GM23248 (cell line): Measurements from ENCODE around the gene INTS7. TPM values are rescaled to one million over a fixed set of nuclear protein-coding genes. Genes with fewer than 3 reads are reported as not detected.

Experiments used
- DNase-seq: peaks from one replicate; pipeline ENCODE4 v3.0.0-alpha.2; 2015
- H2AFZ ChIP-seq: fragments of 200-600 bp; sonication (generic); 2 replicates; pipeline ENCODE4 v1.6.1; 2016; ENCODE audit warnings: antibody characterized with exemption
- H3F3A ChIP-seq: fragments of 200-600 bp; sonication (generic); 2 replicates; pipeline ENCODE4 v1.6.1; 2016; ENCODE audit warnings: mild to moderate bottlenecking, antibody characterized with exemption, mixed run types; ENCODE audit not compliant: insufficient read depth
- H3K27ac ChIP-seq: fragments of 200-600 bp; sonication (generic); 2 replicates; pipeline ENCODE4 v1.5.1; 2016; ENCODE audit warnings: mild to moderate bottlenecking
- H3K27me3 ChIP-seq: fragments of 200-600 bp; sonication (generic); replicated peaks from 2 replicates; pipeline ENCODE4 v1.6.1; 2016; ENCODE audit warnings: mild to moderate bottlenecking; ENCODE audit not compliant: insufficient read depth
- H3K36me3 ChIP-seq: fragments of 200-600 bp; sonication (generic); 2 replicates; pipeline ENCODE4 v1.6.1; 2016; ENCODE audit warnings: low read depth, mild to moderate bottlenecking
- H3K4me1 ChIP-seq: fragments of 200-600 bp; sonication (generic); 2 replicates; pipeline ENCODE4 v1.6.1; 2016; ENCODE audit warnings: mild to moderate bottlenecking; ENCODE audit not compliant: insufficient read depth
- H3K4me2 ChIP-seq: fragments of 200-600 bp; sonication (generic); one replicate; pipeline ENCODE4 v1.6.1; 2016; ENCODE audit warnings: mild to moderate bottlenecking; ENCODE audit not compliant: unreplicated experiment
- H3K4me3 ChIP-seq: fragments of 200-600 bp; sonication (generic); 2 replicates; pipeline ENCODE4 v1.5.1; 2016; ENCODE audit warnings: mild to moderate bottlenecking
- H3K79me2 ChIP-seq: fragments of 200-600 bp; sonication (generic); 2 replicates; pipeline ENCODE4 v1.6.1; 2016; ENCODE audit warnings: mild to moderate bottlenecking; ENCODE audit not compliant: insufficient read depth
- H3K9ac ChIP-seq: fragments of 200-600 bp; sonication (generic); 2 replicates; pipeline ENCODE4 v1.6.1; 2016; ENCODE audit warnings: mild to moderate bottlenecking
- H3K9me2 ChIP-seq: fragments of 200-600 bp; sonication (generic); 2 replicates; pipeline ENCODE4 v1.6.1; 2016; ENCODE audit warnings: mixed run types, mild to moderate bottlenecking, moderate library complexity; ENCODE audit not compliant: insufficient read depth
- H3K9me3 ChIP-seq: fragments of 200-600 bp; sonication (generic); one replicate; pipeline ENCODE4 v1.6.1; 2017; ENCODE audit warnings: low read depth
- H4K20me1 ChIP-seq: fragments of 200-600 bp; sonication (generic); 2 replicates; pipeline ENCODE4 v1.6.0; 2016; ENCODE audit not compliant: insufficient read depth
- EZH2 ChIP-seq: fragments of 200-600 bp; sonication (generic); IDR thresholded peaks from 2 replicates; pipeline ENCODE4 v1.6.1; 2018; ENCODE audit warnings: antibody characterized with exemption, mild to moderate bottlenecking; ENCODE audit not compliant: insufficient read depth, poor library complexity, severe bottlenecking
- EZH2phosphoT487 ChIP-seq: fragments of 200-600 bp; sonication (generic); IDR thresholded peaks from 2 replicates; pipeline ENCODE4 v1.6.1; 2018; ENCODE audit warnings: antibody characterized with exemption, moderate library complexity, mild to moderate bottlenecking, low read depth; ENCODE audit not compliant: insufficient read depth
- WGBS, 2 experiments: methylation state at CpG; one replicate each; pipeline ENCODE4 v1.1.6; 2015 to 2017; ENCODE audit warnings: low lambda C conversion rate in 2 of 2, low coverage in 1 of 2; ENCODE audit errors: missing lambda C conversion rate in 2 of 2; 5-methylcytosine and 5-hydroxymethylcytosine counted together
- in situ Hi-C: fragments of 300-500 bp; cut with MboI; formaldehyde crosslinking; loops from 2 replicates; pipeline ENCODE4 v1.15.0; 2020
- polyA plus RNA-seq: library from polyadenylated mRNA; unstranded; fragments of >200 nt; fragmentation: Nextera tagmentation; extraction: Ambion mirVana; gene quantifications from 2 replicates; pipeline ENCODE4 v1.2.1, GENCODE V29; 2016
- total RNA-seq: library from RNA; depleted of rRNA; stranded (reverse); fragments of >200 nt; shearing (Covaris generic); gene quantifications from 2 replicates; pipeline ENCODE4 v1.2.3, GENCODE V29; 2014

INTS7 gene
- total and polyA plus RNA-seq, 2 experiments from 2014 or later: 9.8 to 12.1 TPM

DNA sequence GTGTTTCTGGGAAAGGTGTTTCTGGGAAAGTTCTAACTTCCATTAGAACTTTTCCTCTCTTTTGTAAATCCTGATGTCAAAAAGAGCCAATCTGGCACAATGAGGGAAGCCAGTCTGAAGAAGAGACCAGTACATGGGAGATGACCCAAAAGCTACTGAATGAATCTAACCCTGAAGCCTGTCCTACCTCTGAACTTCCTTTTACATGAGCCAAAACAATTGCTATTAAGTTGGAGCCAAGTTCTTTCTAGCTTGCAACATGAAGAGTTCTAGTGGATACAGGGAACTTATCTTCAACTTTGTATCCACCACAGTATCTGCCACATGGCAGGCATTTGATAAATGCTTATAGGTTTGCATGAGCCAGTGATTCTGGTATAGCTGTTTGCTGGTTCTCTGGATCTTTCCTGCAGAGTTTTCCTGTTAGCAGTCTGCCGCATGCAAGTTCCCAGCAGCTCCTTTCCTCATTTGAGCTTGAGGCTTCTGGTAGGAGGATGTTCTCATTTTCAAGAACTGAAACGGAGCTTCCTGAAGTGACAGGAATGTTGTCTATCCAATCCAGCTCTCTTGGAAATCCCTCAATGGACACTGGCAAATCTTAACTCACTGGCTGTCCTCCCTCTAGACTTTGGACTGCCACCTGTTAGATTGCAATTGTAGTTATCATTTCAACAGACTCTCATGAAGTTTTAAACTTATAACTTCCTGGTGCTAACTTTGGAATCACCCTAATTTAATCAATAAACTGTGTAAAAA is 131.7 kb downstream of the INTS7 start:
- Histone ChIP-seq H4K20me1 (no peaks in the 10 kb centered on the region), H3K4me2 (no peak overlapping the region), H3K9me3 (no peaks in the 10 kb centered on the region), H2AFZ (no peak overlapping the region), H3K79me2 (no peaks in the 10 kb centered on the region), H3K27me3 (peaks cover 15% of the 10 kb centered on the region; the same call in 1 of the 2 replicates), H3K27ac (no peak overlapping the region), H3K4me1 (no peaks in the 10 kb centered on the region), H3K9ac (no peak overlapping the region), H3K36me3 (no peaks in the 10 kb centered on the region), H3K9me2 (no peaks in the 10 kb centered on the region), H3K4me3 (no peak overlapping the region), H3F3A (no peaks in the 10 kb centered on the region)
- no peak for DNase-seq
- TF ChIP-seq EZH2 (no peak), EZH2phosphoT487 (no peak)
- 27 to 33% methylated on average over 2 of the region's 2 CpGs for WGBS, 2 experiments
- in situ Hi-C loops: no loop called here

DNA sequence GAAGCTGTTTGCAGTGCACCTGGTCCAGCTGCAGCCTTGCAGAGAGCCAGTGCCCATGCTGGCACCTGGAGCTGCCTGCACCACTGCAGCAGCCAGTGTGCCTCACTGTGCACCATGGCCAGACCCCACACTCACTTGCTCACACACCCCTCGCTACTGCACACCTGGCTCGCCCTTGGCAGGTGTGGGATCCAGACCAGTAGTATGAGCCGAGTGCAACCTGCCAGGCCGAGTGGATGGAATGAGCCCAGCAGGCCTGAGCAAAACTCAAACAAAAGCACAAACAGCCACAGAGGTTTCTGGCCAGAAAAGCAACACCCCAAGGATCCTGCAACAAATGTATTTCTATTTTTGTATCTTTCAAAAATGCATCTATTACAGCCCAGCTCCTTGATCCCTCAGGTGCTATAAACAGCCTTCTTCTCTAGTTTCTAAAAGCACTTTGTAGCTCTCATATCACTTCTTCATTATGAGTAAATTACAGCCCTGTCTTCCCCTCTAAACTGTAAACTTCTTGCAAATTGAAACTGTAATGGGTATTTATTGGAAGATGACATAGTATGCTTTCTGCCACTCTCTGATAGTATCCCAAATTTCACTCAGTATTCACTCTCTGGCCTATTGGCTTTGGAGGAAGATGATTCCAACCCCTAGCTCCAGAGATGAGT is 132.6 kb downstream of the INTS7 start:
- H3K4me3 ChIP-seq: no peak overlapping the region
- TF ChIP-seq EZH2: no peak
- TF ChIP-seq EZH2phosphoT487: no peak
- H3K36me3 ChIP-seq: no peaks in the 10 kb centered on the region
- no peak overlapping the region for H2AFZ ChIP-seq
- no peaks in the 10 kb centered on the region for H3K9me2 ChIP-seq
- no peaks in the 10 kb centered on the region for H3K4me1 ChIP-seq
- H3K9me3 ChIP-seq: no peaks in the 10 kb centered on the region
- no peak overlapping the region for H3K9ac ChIP-seq
- 42 to 67% methylated on average over 4 of the region's 4 CpGs for WGBS, 2 experiments
- no peaks in the 10 kb centered on the region for H3F3A ChIP-seq
- no peak for DNase-seq
- in situ Hi-C loops: no loop called here
- H3K27ac ChIP-seq: no peak overlapping the region
- H4K20me1 ChIP-seq: no peaks in the 10 kb centered on the region
- peaks cover 11% of the 10 kb centered on the region; the same call in 1 of the 2 replicates for H3K27me3 ChIP-seq
- no peak overlapping the region for H3K4me2 ChIP-seq
- no peaks in the 10 kb centered on the region for H3K79me2 ChIP-seq

DNA sequence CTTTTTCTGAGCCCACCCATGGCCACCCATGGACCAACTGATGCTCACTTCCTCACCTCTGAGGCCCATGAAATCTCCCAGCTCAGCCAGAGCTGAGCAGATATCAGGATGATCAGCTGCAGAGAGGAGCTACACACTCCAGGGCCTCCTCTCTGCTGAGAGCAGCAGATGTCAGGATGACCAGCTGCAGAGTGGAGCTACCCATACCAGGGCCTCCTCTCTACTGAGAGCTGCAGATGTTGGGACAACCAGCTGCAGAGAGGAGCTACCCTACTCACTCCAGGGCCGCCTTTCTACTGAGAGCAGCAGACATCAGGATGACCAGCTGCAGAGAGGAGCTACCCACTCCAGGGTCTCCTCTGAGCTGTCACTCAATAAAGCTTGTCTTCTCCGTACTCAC is 133.4 kb downstream of the INTS7 start:
- no peak for TF ChIP-seq EZH2
- TF ChIP-seq EZH2phosphoT487: no peak
- in situ Hi-C loops: no loop called here
- 61% methylated on average over 2 of the region's 2 CpGs for WGBS, 2 experiments

DNA sequence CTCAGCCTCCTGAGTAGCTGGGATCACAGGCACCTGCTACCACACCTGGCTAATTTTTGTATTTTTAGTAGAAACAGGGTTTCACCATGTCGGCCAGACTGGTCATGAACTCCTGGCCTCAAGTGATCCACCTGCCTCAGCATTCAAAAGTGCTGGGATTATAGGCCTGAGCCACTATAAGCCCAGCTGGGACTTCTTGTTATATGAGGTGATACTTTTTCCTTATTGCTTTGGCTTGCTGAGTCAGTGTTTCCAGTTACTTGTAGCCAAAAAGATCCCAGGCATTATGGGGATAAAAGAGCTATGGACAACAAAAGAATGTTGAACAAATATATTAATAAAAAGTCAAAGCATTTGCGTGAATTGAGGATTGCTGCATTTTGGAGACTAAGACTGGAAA is 134.9 kb downstream of the INTS7 start:
- WGBS, 2 experiments: 64 to 65% methylated on average over 2 of the region's 2 CpGs
- no peaks in the 10 kb centered on the region for H3K4me1 ChIP-seq
- no peaks in the 10 kb centered on the region for H3K9me3 ChIP-seq
- H3K9me2 ChIP-seq: no peaks in the 10 kb centered on the region
- H3F3A ChIP-seq: no peaks in the 10 kb centered on the region
- H2AFZ ChIP-seq: no peak overlapping the region
- no peaks in the 10 kb centered on the region for H3K79me2 ChIP-seq
- H3K4me3 ChIP-seq: no peak overlapping the region
- DNase-seq: no peak
- no peak overlapping the region for H3K9ac ChIP-seq
- H3K27me3 ChIP-seq: peaks cover 7% of the 10 kb centered on the region; the same call in 1 of the 2 replicates
- no peak overlapping the region for H3K4me2 ChIP-seq
- H3K36me3 ChIP-seq: no peaks in the 10 kb centered on the region
- H3K27ac ChIP-seq: no peak overlapping the region
- in situ Hi-C loops: no loop called here
- TF ChIP-seq EZH2phosphoT487: no peak
- TF ChIP-seq EZH2: no peak
- H4K20me1 ChIP-seq: no peaks in the 10 kb centered on the region

More for the DNA sequence above, 133.4 kb downstream of the INTS7 start:
- H3K4me3 ChIP-seq: no peak overlapping the region
- H3K4me2 ChIP-seq: no peak overlapping the region
- H2AFZ ChIP-seq: no peak overlapping the region
- H4K20me1 ChIP-seq: no peaks in the 10 kb centered on the region
- H3K9me3 ChIP-seq: no peaks in the 10 kb centered on the region
- H3K79me2 ChIP-seq: no peaks in the 10 kb centered on the region
- no peak for DNase-seq
- no peaks in the 10 kb centered on the region for H3F3A ChIP-seq
- no peaks in the 10 kb centered on the region for H3K4me1 ChIP-seq
- H3K27ac ChIP-seq: no peak overlapping the region
- peaks cover 7% of the 10 kb centered on the region; the same call in 1 of the 2 replicates for H3K27me3 ChIP-seq
- H3K9ac ChIP-seq: no peak overlapping the region
- no peaks in the 10 kb centered on the region for H3K36me3 ChIP-seq
- H3K9me2 ChIP-seq: no peaks in the 10 kb centered on the region
